ENCODE results near the gene IMPA2. TPM values are rescaled to one million over a fixed set of nuclear protein-coding genes. Genes with fewer than 3 reads are reported as not detected.
A peak's percentile ranks its signal among the peaks of the same experiment; 100 is the strongest.

The IMPA2 gene
- total RNA-seq, 1 experiment from 2014 or later, result 113 TPM

- H3K4me3 Mint-ChIP-seq, result no peak overlapping the region
- ATAC-seq (no peak), DNase-seq (ENCODE audit: low spot score) (no peak)
- no peak for TF ChIP-seq TEAD4 (CRISPR knock-in tag; IDR thresholded peaks at IDR 0.05)
- TF ChIP-seq SOX15 (CRISPR knock-in tag; IDR thresholded peaks at IDR 0.05), result no peak
- no peak for TF ChIP-seq PRRX2 (CRISPR knock-in tag; IDR thresholded peaks at IDR 0.05)
- no peak for TF ChIP-seq EMX1 (CRISPR knock-in tag; IDR thresholded peaks at IDR 0.05)
- TF ChIP-seq CBFB (CRISPR knock-in tag; IDR thresholded peaks at IDR 0.05; ENCODE audit: low read depth), result no peak
- no peak for TF ChIP-seq ZNF532 (CRISPR knock-in tag; IDR thresholded peaks at IDR 0.05; ENCODE audit: borderline replicate concordance)
- no peak for TF ChIP-seq ESRRA (CRISPR knock-in tag; IDR thresholded peaks at IDR 0.05; ENCODE audit: borderline replicate concordance)
- no peak for TF ChIP-seq E2F5 (CRISPR knock-in tag; IDR thresholded peaks at IDR 0.05)
- no peak for TF ChIP-seq ZNF263 (CRISPR knock-in tag; IDR thresholded peaks at IDR 0.05; ENCODE audit: low read depth)
- TF ChIP-seq ZBTB21 (CRISPR knock-in tag; IDR thresholded peaks at IDR 0.05; ENCODE audit: borderline replicate concordance), result no peak
- TF ChIP-seq CREB1 (CRISPR knock-in tag; IDR thresholded peaks at IDR 0.05), result no peak
- no peak for TF ChIP-seq IRF1 (CRISPR knock-in tag; IDR thresholded peaks at IDR 0.05)
- no peak for TF ChIP-seq GTF2I (CRISPR knock-in tag; conservative IDR thresholded peaks at IDR 0.05)
- no peak for TF ChIP-seq FOXK1 (CRISPR knock-in tag; IDR thresholded peaks at IDR 0.05)
- no peak for TF ChIP-seq ZNF512 (CRISPR knock-in tag; IDR thresholded peaks at IDR 0.05; ENCODE audit: borderline replicate concordance)
- H3K27me3 Mint-ChIP-seq (ENCODE audit: low read depth), result no peaks in the 10 kb centered on the region
- no peaks in the 10 kb centered on the region for H3K9me3 Mint-ChIP-seq
- CTCF ChIA-PET, result interaction anchor here (1.6 kb wide), 1 partner anchor 17 kb away, joined by 6 read pairs; no protein-coding TSS in a partner anchor
- H3K27ac Mint-ChIP-seq, result no peak overlapping the region
- POLR2A ChIA-PET, result no interaction called here
- peaks cover 68% of the 10 kb centered on the region for H3K36me3 Mint-ChIP-seq
- no peaks in the 10 kb centered on the region for H3K4me1 Mint-ChIP-seq
These were observed 30.7 kb downstream of the IMPA2 start for GRCh38 chr18:12011957-12012549.

- H3K27ac Mint-ChIP-seq, result 0 out of 2 replicates have a peak overlapping the region, but pooled peaks have one; percentile 48
- ATAC-seq, result no peak
- H3K4me3 Mint-ChIP-seq, result no peak overlapping the region
- no peaks in the 10 kb centered on the region for H3K27me3 Mint-ChIP-seq (ENCODE audit: low read depth)
- DNase-seq (ENCODE audit: low spot score), result no peak
- CTCF ChIA-PET, result interaction anchor here (1.6 kb wide), 1 partner anchor 17 kb away, joined by 6 read pairs; no protein-coding TSS in a partner anchor
- POLR2A ChIA-PET, result interaction anchor here (1.1 kb wide), 1 partner anchor 31 kb away, joined by 5 read pairs; the partner anchor contains the start of gene IMPA2
- no peaks in the 10 kb centered on the region for H3K4me1 Mint-ChIP-seq
- no peaks in the 10 kb centered on the region for H3K9me3 Mint-ChIP-seq
- peaks cover 72% of the 10 kb centered on the region for H3K36me3 Mint-ChIP-seq
- TF ChIP-seq MAX (CRISPR knock-in tag; IDR thresholded peaks at IDR 0.05), result no peak
- TF ChIP-seq IRF2 (CRISPR knock-in tag; IDR thresholded peaks at IDR 0.05; ENCODE audit: borderline replicate concordance, low read depth), result no peak
- no peak for TF ChIP-seq ZNF138 (CRISPR knock-in tag; conservative IDR thresholded peaks at IDR 0.05)
- TF ChIP-seq ZBTB21 (CRISPR knock-in tag; IDR thresholded peaks at IDR 0.05; ENCODE audit: borderline replicate concordance), result no peak
- no peak for TF ChIP-seq PRDM15 (CRISPR knock-in tag; IDR thresholded peaks at IDR 0.05)
- TF ChIP-seq E2F1 (CRISPR knock-in tag; IDR thresholded peaks at IDR 0.05), result no peak
- TF ChIP-seq ZNF317 (CRISPR knock-in tag; IDR thresholded peaks at IDR 0.05; ENCODE audit: borderline replicate concordance, low read depth), result no peak
These were observed 31.4 kb downstream of the IMPA2 start for GRCh38 chr18:12012697-12013096.

All from WTC11 (cell line).